HepG2 (cell line): ENCODE data around the gene ACAD11. TPM values are rescaled to one million over a fixed set of nuclear protein-coding genes. Genes with fewer than 3 reads are reported as not detected.
A peak's percentile ranks its signal among the peaks of the same experiment; 100 is the strongest.

Source experiments
- ARID2 ChIP-seq: sonication (generic); formaldehyde crosslinking; IDR thresholded peaks from 2 replicates; pipeline ENCODE4 v1.8.1; 2022; ENCODE audit warnings: mild to moderate bottlenecking, missing genetic modification reagents, borderline replicate concordance
- ASH2L ChIP-seq: fragments of 300-600, 200-600 bp; sonication (generic); IDR thresholded peaks from 2 replicates; pipeline ENCODE4 v1.7.0; 2017; ENCODE audit warnings: low read depth, mild to moderate bottlenecking, moderate library complexity, mixed read lengths, low read length; ENCODE audit not compliant: insufficient read length
- ATRX ChIP-seq: sonication (generic); formaldehyde crosslinking; IDR thresholded peaks from 2 replicates; pipeline ENCODE4 v1.4.0; 2020; ENCODE audit warnings: missing genetic modification reagents, borderline replicate concordance
- CTCF ChIP-seq: sonication (generic); formaldehyde crosslinking; IDR thresholded peaks from 2 replicates; pipeline ENCODE4 v1.5.0; 2020; ENCODE audit warnings: mild to moderate bottlenecking, missing genetic modification reagents, moderate library complexity
- HMG20A ChIP-seq: IDR thresholded peaks from 2 replicates; pipeline ENCODE4 v1.6.1; 2016; ENCODE audit warnings: borderline replicate concordance
- JARID2 ChIP-seq: sonication (generic); formaldehyde crosslinking; IDR thresholded peaks from 2 replicates; pipeline ENCODE4 v1.8.1; 2023; ENCODE audit warnings: missing genetic modification reagents, inconsistent platforms; ENCODE audit not compliant: insufficient replicate concordance
- KDM6A ChIP-seq: IDR thresholded peaks from 2 replicates; pipeline ENCODE4 v1.6.1; 2016; ENCODE audit warnings: low read depth
- MLXIP ChIP-seq: sonication (generic); formaldehyde crosslinking; IDR thresholded peaks from 2 replicates; pipeline ENCODE4 v1.9.0; 2021; ENCODE audit warnings: missing genetic modification reagents, borderline replicate concordance
- NR2C2 ChIP-seq: sonication (generic); formaldehyde crosslinking; IDR thresholded peaks from 2 replicates; pipeline ENCODE4 v1.4.0; 2020; ENCODE audit warnings: missing genetic modification reagents, mild to moderate bottlenecking, moderate library complexity, borderline replicate concordance
- SRF ChIP-seq: IDR thresholded peaks from 2 replicates; pipeline ENCODE4 v1.6.1; 2011; ENCODE audit warnings: mild to moderate bottlenecking, low read depth, low read length, moderate library complexity
- TEF ChIP-seq: sonication (generic); formaldehyde crosslinking; IDR thresholded peaks from 2 replicates; pipeline ENCODE4 v1.5.0; 2020; ENCODE audit warnings: missing genetic modification reagents
- ZBTB37 ChIP-seq: sonication (generic); formaldehyde crosslinking; IDR thresholded peaks from 2 replicates; pipeline ENCODE4 v1.4.0; 2020; ENCODE audit warnings: mild to moderate bottlenecking, missing genetic modification reagents
- ZFP37 ChIP-seq: sonication (generic); formaldehyde crosslinking; IDR thresholded peaks from 2 replicates; pipeline ENCODE4 v1.4.0; 2020; ENCODE audit warnings: missing genetic modification reagents, borderline replicate concordance
- ZNF10 ChIP-seq: sonication (generic); formaldehyde crosslinking; IDR thresholded peaks from 2 replicates; pipeline ENCODE4 v1.4.0; 2020; ENCODE audit warnings: mild to moderate bottlenecking, low read depth, missing genetic modification reagents, borderline replicate concordance
- ZNF101 ChIP-seq: sonication (generic); formaldehyde crosslinking; IDR thresholded peaks from 2 replicates; pipeline ENCODE4 v1.4.0; 2020; ENCODE audit warnings: mild to moderate bottlenecking, low read depth, missing genetic modification reagents, borderline replicate concordance
- ZNF280D ChIP-seq: sonication (generic); formaldehyde crosslinking; IDR thresholded peaks from 2 replicates; pipeline ENCODE4 v1.5.1; 2020; ENCODE audit warnings: mild to moderate bottlenecking, missing genetic modification reagents
- ZNF446 ChIP-seq: sonication (generic); formaldehyde crosslinking; IDR thresholded peaks from 2 replicates; pipeline ENCODE4 v1.5.0; 2020; ENCODE audit warnings: mild to moderate bottlenecking, missing genetic modification reagents
- ZNF589 ChIP-seq: sonication (generic); formaldehyde crosslinking; conservative IDR thresholded peaks from 2 replicates; pipeline ENCODE4 v1.8.0; 2022; ENCODE audit warnings: mild to moderate bottlenecking, moderate library complexity, missing genetic modification reagents
- ZNF619 ChIP-seq: sonication (generic); formaldehyde crosslinking; IDR thresholded peaks from 2 replicates; pipeline ENCODE4 v1.4.0; 2020; ENCODE audit warnings: mild to moderate bottlenecking, missing genetic modification reagents
- polyA plus RNA-seq, 8 experiments: library from polyadenylated mRNA; depleted of rRNA in 3 of 8; stranded (reverse) in 7 of 8; unstranded in 1 of 8; fragments of >200 nt; fragmentation: Illumina TruSeq in 4 of 8; extraction: Trizol in 4 of 8; gene quantifications; 2 replicates each; pipeline versions ENCODE4 v1.2.1 to v1.2.3, GENCODE V29; 2011 to 2016; ENCODE audit warnings: low read depth in 4 of 8, missing spikeins in 1 of 8, mixed read lengths in 1 of 8; ENCODE audit not compliant: insufficient read depth in 1 of 8
- total RNA-seq, 5 experiments: library from RNA; depleted of rRNA; stranded (reverse); fragments of >200 nt; fragmentation: Illumina TruSeq; extraction: Trizol; gene quantifications; 2 replicates each; pipeline ENCODE4 v1.2.3, GENCODE V29; 2016; ENCODE audit warnings: low read depth in 1 of 5

ACAD11 gene
- total and polyA plus RNA-seq, 2 of the 13 experiments (the other 11 are each of a cell fraction or from before 2014, with no cell fraction given) = 30.6 to 56.9 TPM

- TF ChIP-seq ZBTB37 (no peak), ZNF446 (CRISPR knock-in tag) (no peak), CTCF (CRISPR knock-in tag) (peak; percentile 1; the same call in 1 of the 2 replicates), ZFP37 (CRISPR knock-in tag) (no peak), ZNF589 (CRISPR knock-in tag) (no peak), ZNF280D (no peak), MLXIP (CRISPR knock-in tag) (no peak), ARID2 (CRISPR knock-in tag) (no peak; the same call in 1 of the 2 replicates), ZNF10 (CRISPR knock-in tag) (no peak), ZNF101 (CRISPR knock-in tag) (no peak), ATRX (CRISPR knock-in tag) (no peak), ZNF619 (CRISPR knock-in tag) (no peak), KDM6A (CRISPR knock-in tag) (no peak), SRF (no peak), TEF (CRISPR knock-in tag) (no peak), JARID2 (CRISPR knock-in tag) (no peak), ASH2L (peak; percentile 93), HMG20A (CRISPR knock-in tag) (no peak), NR2C2 (CRISPR knock-in tag) (peak; percentile 54; the same call in 1 of the 2 replicates)
Measured at GRCh38 chr3:132660052-132660810, 622 bp upstream of the ACAD11 start, which contains the start of gene UBA5 (continued).
